IMR-90 (cell line): ENCODE results near the gene RFX1. TPM values are rescaled to one million over a fixed set of nuclear protein-coding genes. Genes with fewer than 3 reads are reported as not detected.

Source experiments
- ATAC-seq: fragments of 200-7000 bp; cut with Tn5 transposase; 2 replicates; pipeline ENCODE4 v1.9.1; 2020; ENCODE audit warnings: low read depth, mild to moderate bottlenecking, moderate library complexity
- BruUV-seq: library from RNA; stranded (reverse); fragments of 400-500 nt; replicated peaks from 2 replicates; lab custom pipeline; 2021; lab: Mats Ljungman, UMichigan
- CTCF ChIA-PET: fragments of 300-600 bp; formaldehyde crosslinking; extraction: SDS; loops from one replicate; lab custom pipeline; 2021; ENCODE audit warnings: antibody characterized with exemption; lab: Yijun Ruan, JAX
- POLR2A ChIA-PET: fragments of 300-600 bp; sonication (Branson Sonifier 250); formaldehyde crosslinking; loops from one replicate; lab custom pipeline; 2022; ENCODE audit warnings: antibody characterized with exemption; ENCODE audit not compliant: unreplicated experiment; lab: Charles Lee
- DNase-seq: peaks from one replicate; pipeline ENCODE4 v3.0.0; 2013
- H2AFZ ChIP-seq: replicated peaks from 2 replicates; pipeline ENCODE3; 2013; ENCODE audit warnings: low read length, mild to moderate bottlenecking; ENCODE audit not compliant: poor library complexity
- H2AK5ac ChIP-seq: 2 replicates; pipeline ENCODE4 v1.6.1; 2013; ENCODE audit warnings: low read depth, low read length, inconsistent platforms
- H2AK9ac ChIP-seq: replicated peaks from 2 replicates; pipeline ENCODE3; 2013; ENCODE audit warnings: mild to moderate bottlenecking, low read depth, low read length, moderate library complexity; ENCODE audit not compliant: poor library complexity
- H2BK120ac ChIP-seq: 2 replicates; pipeline ENCODE4 v1.6.1; 2013; ENCODE audit warnings: low read depth, low read length, inconsistent platforms
- H2BK15ac ChIP-seq: 3 replicates; pipeline ENCODE4 v1.6.1; 2013; ENCODE audit warnings: low read depth, low read length, inconsistent platforms
- H2BK20ac ChIP-seq: 2 replicates; pipeline ENCODE4 v1.6.1; 2013; ENCODE audit warnings: low read depth, mild to moderate bottlenecking, inconsistent platforms, low read length, moderate library complexity
- H2BK5ac ChIP-seq: 2 replicates; pipeline ENCODE4 v1.6.1; 2013; ENCODE audit warnings: mild to moderate bottlenecking, low read depth, low read length, inconsistent platforms; ENCODE audit not compliant: poor library complexity, severe bottlenecking
- H3K14ac ChIP-seq: replicated peaks from 2 replicates; pipeline ENCODE4 v1.6.1; 2013; ENCODE audit warnings: low read depth, low read length, inconsistent platforms
- H3K18ac ChIP-seq: 2 replicates; pipeline ENCODE4 v1.6.1; 2013; ENCODE audit warnings: low read depth, low read length, control low read depth
- H3K23ac ChIP-seq: 2 replicates; pipeline ENCODE4 v1.6.1; 2013; ENCODE audit warnings: low read depth, low read length, inconsistent platforms
- H3K27ac ChIP-seq: 2 replicates; pipeline ENCODE4 v1.5.1; 2013; ENCODE audit warnings: mild to moderate bottlenecking, control low read depth, low read length; ENCODE audit not compliant: insufficient read depth
- H3K27me3 ChIP-seq: 2 replicates; pipeline ENCODE4 v1.6.1; 2013; ENCODE audit warnings: low read length; ENCODE audit not compliant: control insufficient read depth, insufficient read depth
- H3K36me3 ChIP-seq: 2 replicates; pipeline ENCODE4 v1.6.1; 2013; ENCODE audit warnings: low read length, mixed read lengths; ENCODE audit not compliant: control insufficient read depth, insufficient read depth
- H3K4ac ChIP-seq: 2 replicates; pipeline ENCODE4 v1.6.1; 2013; ENCODE audit warnings: low read depth, low read length, inconsistent platforms
- H3K4me1 ChIP-seq: 2 replicates; pipeline ENCODE4 v1.6.1; 2013; ENCODE audit warnings: low read length, mixed read lengths; ENCODE audit not compliant: control insufficient read depth, insufficient read depth
- H3K4me2 ChIP-seq: 2 replicates; pipeline ENCODE4 v1.6.1; 2013; ENCODE audit warnings: low read depth, mild to moderate bottlenecking, control low read depth, low read length, moderate library complexity
- H3K4me3 ChIP-seq: 2 replicates; pipeline ENCODE4 v1.5.1; 2013; ENCODE audit warnings: low read depth, mild to moderate bottlenecking, control low read depth, low read length, moderate library complexity; ENCODE audit not compliant: insufficient read depth
- H3K56ac ChIP-seq: 2 replicates; pipeline ENCODE4 v1.6.1; 2013; ENCODE audit warnings: low read length, inconsistent platforms; ENCODE audit not compliant: insufficient read depth; ENCODE audit errors: extremely low read depth
- H3K79me1 ChIP-seq, 2 experiments: 2 replicates each; pipeline ENCODE4 v1.6.1; 2013; ENCODE audit warnings: low read length in 2 of 2, inconsistent platforms in 1 of 2, low read depth in 1 of 2
- H3K9ac ChIP-seq: 2 replicates; pipeline ENCODE4 v1.6.1; 2013; ENCODE audit warnings: low read depth, low read length, control low read depth
- H3K9me1 ChIP-seq: 2 replicates; pipeline ENCODE4 v1.6.1; 2013; ENCODE audit warnings: low read length, inconsistent platforms; ENCODE audit not compliant: insufficient read depth
- H3K9me3 ChIP-seq: 2 replicates; pipeline ENCODE4 v1.6.1; 2013; ENCODE audit warnings: low read length; ENCODE audit not compliant: control insufficient read depth, insufficient read depth
- H4K20me1 ChIP-seq: 2 replicates; pipeline ENCODE4 v1.6.1; 2013; ENCODE audit warnings: low read length, inconsistent platforms; ENCODE audit not compliant: insufficient read depth
- H4K5ac ChIP-seq: 2 replicates; pipeline ENCODE4 v1.6.1; 2013; ENCODE audit warnings: mild to moderate bottlenecking, low read depth, low read length, control low read depth
- H4K8ac ChIP-seq, 2 experiments: 2 replicates each; pipeline ENCODE4 v1.6.1; 2013; ENCODE audit warnings: low read depth in 2 of 2, low read length in 2 of 2, control low read depth in 1 of 2, inconsistent platforms in 1 of 2
- H4K91ac ChIP-seq: 2 replicates; pipeline ENCODE4 v1.6.1; 2013; ENCODE audit warnings: low read depth, low read length, inconsistent platforms; ENCODE audit not compliant: insufficient read depth
- SMC3 ChIP-seq: fragments of 150-350 bp; IDR thresholded peaks from 2 replicates; pipeline ENCODE4 v1.6.1; 2016; ENCODE audit warnings: low read depth, mild to moderate bottlenecking, antibody characterized with exemption, low read length, moderate library complexity
- WGBS, 2 experiments: methylation state at CpG; one replicate each; pipeline versions ENCODE4 v1.1.5 to v1.1.7; 2013; ENCODE audit warnings: missing lambda C conversion rate in 2 of 2; ENCODE audit not compliant: insufficient read length in 1 of 2; ENCODE audit errors: extremely low coverage in 2 of 2; 5-methylcytosine and 5-hydroxymethylcytosine counted together
- dilution Hi-C: fragments of 300-500 bp; cut with HindIII; formaldehyde crosslinking; loops from one replicate; pipeline ENCODE4 v1.14.3; 2018; ENCODE audit warnings: low sequenced_read_pairs; ENCODE audit not compliant: unreplicated experiment
- in situ Hi-C: fragments of 300-500 bp; cut with MboI; formaldehyde crosslinking; loops from 3 replicates; pipeline ENCODE4 v1.14.3; 2019; ENCODE audit warnings: low sequenced_read_pairs, inconsistent platforms, mixed read lengths
- intact Hi-C: fragments of 100-400 bp; cut with micrococcal nuclease; formaldehyde crosslinking; loops from 2 replicates; pipeline ENCODE4 v1.10.0; 2022
- polyA plus RNA-seq, 3 experiments: library from polyadenylated mRNA; depleted of rRNA; stranded (reverse); fragments of >200 nt; gene quantifications; 2 replicates each; pipeline ENCODE4 v1.2.3, GENCODE V29; 2012; ENCODE audit warnings: low replicate concordance in 1 of 3
- total RNA-seq: library from RNA; depleted of rRNA; stranded (reverse); fragments of >200 nt; gene quantifications from 2 replicates; pipeline ENCODE4 v1.2.3, GENCODE V29; 2012

RFX1 gene
- total and polyA plus RNA-seq, 2 of the 4 experiments (the other 2 are of a cell fraction): 0.36 to 3.1 TPM

DNA sequence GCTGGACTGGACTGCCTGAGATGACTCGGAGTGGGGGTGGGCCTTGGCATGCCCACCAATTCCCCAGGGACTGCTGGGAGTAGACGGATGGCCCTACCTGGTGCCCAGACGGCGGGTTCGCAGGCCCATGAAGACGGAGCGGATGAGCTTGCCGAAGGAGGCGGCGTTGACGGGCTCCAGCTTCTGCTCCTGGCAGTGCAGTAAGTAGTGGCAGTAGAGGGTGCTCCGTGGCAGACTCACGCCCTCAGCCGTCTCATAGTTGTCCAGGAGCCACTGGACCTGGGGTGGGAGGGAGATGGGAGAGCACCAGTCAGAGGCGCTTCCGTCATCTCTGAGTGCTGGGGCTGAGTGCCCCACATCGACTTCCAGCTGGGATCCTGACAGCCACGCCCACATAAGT is 36.2 kb downstream of the RFX1 start:
- H3K4me1 ChIP-seq: no peaks in the 10 kb centered on the region
- no peak overlapping the region for H2AK5ac ChIP-seq
- no peaks in the 10 kb centered on the region for H3K27me3 ChIP-seq
- no peak overlapping the region for H2BK120ac ChIP-seq
- in situ Hi-C loops (no loop called here), intact Hi-C loops (no loop called here), dilution Hi-C loops (no loop called here)
- H4K91ac ChIP-seq: no peak overlapping the region
- H3K36me3 ChIP-seq: peaks cover 36% of the 10 kb centered on the region; the same call in 1 of the 2 replicates
- H2BK15ac ChIP-seq: no peak overlapping the region
- no peak overlapping the region for H3K4me3 ChIP-seq
- TF ChIP-seq SMC3: no peak
- H2AFZ ChIP-seq: no peak overlapping the region
- no peaks in the 10 kb centered on the region; the same call in 1 of the 2 replicates for H3K9me1 ChIP-seq
- no peak overlapping the region for H3K14ac ChIP-seq
- no peak overlapping the region for H3K9ac ChIP-seq
- no peaks in the 10 kb centered on the region for H3K79me1 ChIP-seq
- no peak overlapping the region for H3K4me2 ChIP-seq
- no peak overlapping the region for H3K23ac ChIP-seq
- DNase-seq (no peak), ATAC-seq (no peak)
- no peak overlapping the region for H4K8ac ChIP-seq
- no peaks in the 10 kb centered on the region for H3K9me3 ChIP-seq
- CTCF ChIA-PET: no interaction called here
- no peaks in the 10 kb centered on the region; the same call in 1 of the 2 replicates for H4K20me1 ChIP-seq
- BruUV-seq: no TSS peak
- H3K4ac ChIP-seq: no peak overlapping the region
- no peak overlapping the region for H3K18ac ChIP-seq
- no peak overlapping the region for H2BK20ac ChIP-seq
- no peak overlapping the region for H2AK9ac ChIP-seq
- no peak overlapping the region for H3K27ac ChIP-seq
- H2BK5ac ChIP-seq: no peak overlapping the region
- 93% methylated on average over 4 of the region's 18 CpGs; no CpG with 5 or more reads in 1 of the 2 experiments for WGBS, 2 experiments
- no peak overlapping the region for H4K5ac ChIP-seq
- no peak overlapping the region for H3K56ac ChIP-seq
- POLR2A ChIA-PET: no interaction called here
